Fibroblast of skin of right quadriceps (primary cell): ENCODE data around the gene EML1.

Experiments
- DNase-seq: peaks from one replicate; pipeline ENCODE4 v3.0.0-alpha.2; 2013

Gene EML1

GRCh38 chr14:99875836-99876235 is 82.6 kb downstream of the EML1 start:
- DNase-seq, result no peak

- DNase-seq, result no peak
Observed at GRCh38 chr14:99876406-99876805, 83.2 kb downstream of the EML1 start.

- no peak for DNase-seq
Observed at GRCh38 chr14:99878563-99878962, 85.3 kb downstream of the EML1 start.

GRCh38 chr14:99879401-99880295 is 86.4 kb downstream of the EML1 start:
- DNase-seq, result peak; percentile 86

GRCh38 chr14:99880651-99881420 is 87.6 kb downstream of the EML1 start:
- DNase-seq, result peak; percentile 57

- DNase-seq, result no peak
Observed at GRCh38 chr14:99883866-99884650, 90.8 kb downstream of the EML1 start.

GRCh38 chr14:99884834-99885648 is 91.8 kb downstream of the EML1 start:
- DNase-seq, result peak; percentile 65

- no peak for DNase-seq
Observed at GRCh38 chr14:99885649-99885958, 92.4 kb downstream of the EML1 start.

- no peak for DNase-seq
Observed at GRCh38 chr14:99887407-99887806, 94.2 kb downstream of the EML1 start.

- no peak for DNase-seq
Observed at GRCh38 chr14:99888149-99888548, 94.9 kb downstream of the EML1 start.

GRCh38 chr14:99889268-99889667 is 96.1 kb downstream of the EML1 start:
- DNase-seq, result no peak

- DNase-seq, result no peak
Observed at GRCh38 chr14:99891266-99891665, 98.1 kb downstream of the EML1 start.

GRCh38 chr14:99891900-99892299 is 98.7 kb downstream of the EML1 start:
- DNase-seq, result no peak

GRCh38 chr14:99892406-99892805 is 99.2 kb downstream of the EML1 start:
- DNase-seq, result peak; percentile 7

GRCh38 chr14:99896361-99896760 is 103.1 kb downstream of the EML1 start:
- peak; percentile 31 for DNase-seq

- DNase-seq, result peak; percentile 28
Observed at GRCh38 chr14:99899578-99900178, 106.5 kb downstream of the EML1 start.

- no peak for DNase-seq
Observed at GRCh38 chr14:99902925-99903324, 109.7 kb downstream of the EML1 start.

- no peak for DNase-seq
Observed at GRCh38 chr14:99904506-99904905, 111.3 kb downstream of the EML1 start.

- no peak for DNase-seq
Observed at GRCh38 chr14:99905121-99905520, 111.9 kb downstream of the EML1 start.

GRCh38 chr14:99907761-99908652 is 114.8 kb downstream of the EML1 start:
- no peak for DNase-seq

GRCh38 chr14:99908653-99909250 is 115.5 kb downstream of the EML1 start:
- DNase-seq, result no peak
